ENCODE data around the gene CACNA1D.

Gene CACNA1D

GRCh38 chr3:53860196-53860595, 365.8 kb downstream of the CACNA1D start:
- DNase-seq = no peak

- no peak for DNase-seq
Observed at GRCh38 chr3:53862241-53862640, 367.8 kb downstream of the CACNA1D start.

GRCh38 chr3:53863145-53863544, 368.7 kb downstream of the CACNA1D start:
- no peak for DNase-seq

All from cortex of kidney (tissue), 1 donor.